GM23248 (cell line): ENCODE data around the gene GPR89A.

Experiments used
- EZH2 ChIP-seq: fragments of 200-600 bp; sonication (generic); IDR thresholded peaks from 2 replicates; pipeline ENCODE4 v1.6.1; 2018; ENCODE audit warnings: antibody characterized with exemption, mild to moderate bottlenecking; ENCODE audit not compliant: insufficient read depth, poor library complexity, severe bottlenecking
- EZH2phosphoT487 ChIP-seq: fragments of 200-600 bp; sonication (generic); IDR thresholded peaks from 2 replicates; pipeline ENCODE4 v1.6.1; 2018; ENCODE audit warnings: antibody characterized with exemption, moderate library complexity, mild to moderate bottlenecking, low read depth; ENCODE audit not compliant: insufficient read depth

DNA sequence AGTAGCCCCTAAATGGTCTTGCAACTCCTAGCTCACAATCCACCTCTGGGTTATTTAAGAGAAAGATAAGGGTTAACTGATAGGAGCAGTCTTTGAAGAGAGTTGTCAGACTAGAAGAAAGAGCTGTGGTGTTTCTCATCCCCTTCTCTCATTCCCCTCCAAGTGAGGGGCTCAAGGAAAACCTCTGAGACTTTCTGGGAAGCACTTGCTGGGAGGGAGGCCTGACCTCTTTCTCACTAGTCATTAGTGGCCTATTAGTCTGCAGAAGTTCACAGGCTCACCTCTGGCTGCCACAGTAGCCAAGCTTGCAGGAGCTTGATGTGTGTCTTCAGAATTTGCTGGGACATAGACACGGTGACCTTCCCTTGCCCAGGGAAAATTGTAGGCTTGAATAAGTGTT lies 6.2 kb upstream of the GPR89A start:
- no peak for TF ChIP-seq EZH2phosphoT487
- TF ChIP-seq EZH2: no peak
